Measurements from ENCODE around the gene DOP1A.

Gene DOP1A

GRCh38 chr6:83097675-83098074 lies 30.2 kb downstream of the DOP1A start:
- no peak for TF ChIP-seq CTCF (conservative IDR thresholded peaks at IDR 0.05; ENCODE audit: low read depth, low read length)
- H3K4me3 ChIP-seq (ENCODE audit: low read depth, low read length), result no peak overlapping the region
- no peak for DNase-seq (ENCODE audit: low read depth)

- no peak for TF ChIP-seq CTCF (conservative IDR thresholded peaks at IDR 0.05; ENCODE audit: low read depth, low read length)
- DNase-seq (ENCODE audit: low read depth), result no peak
- no peak overlapping the region for H3K4me3 ChIP-seq (ENCODE audit: low read depth, low read length)
Observed at GRCh38 chr6:83098589-83098988, 31.1 kb downstream of the DOP1A start.

GRCh38 chr6:83108378-83108777 lies 40.9 kb downstream of the DOP1A start:
- TF ChIP-seq CTCF (conservative IDR thresholded peaks at IDR 0.05; ENCODE audit: low read depth, low read length), result no peak

GRCh38 chr6:83113258-83113657 lies 45.8 kb downstream of the DOP1A start:
- TF ChIP-seq CTCF (conservative IDR thresholded peaks at IDR 0.05; ENCODE audit: low read depth, low read length), result no peak
- peak; percentile 19 for DNase-seq (ENCODE audit: low read depth)
- H3K4me3 ChIP-seq (ENCODE audit: low read depth, low read length), result no peak overlapping the region

More at GRCh38 chr6:83108378-83108777, 40.9 kb downstream of the DOP1A start:
- no peak overlapping the region for H3K4me3 ChIP-seq (ENCODE audit: low read depth, low read length)
- DNase-seq (ENCODE audit: low read depth), result no peak

GRCh38 chr6:83114164-83114563 lies 46.7 kb downstream of the DOP1A start:
- TF ChIP-seq CTCF (conservative IDR thresholded peaks at IDR 0.05; ENCODE audit: low read depth, low read length), result no peak
- no peak overlapping the region for H3K4me3 ChIP-seq (ENCODE audit: low read depth, low read length)
- DNase-seq (ENCODE audit: low read depth), result peak; percentile 48

GRCh38 chr6:83117802-83118201 lies 50.3 kb downstream of the DOP1A start:
- no peak for TF ChIP-seq CTCF (conservative IDR thresholded peaks at IDR 0.05; ENCODE audit: low read depth, low read length)
- DNase-seq (ENCODE audit: low read depth), result no peak
- H3K4me3 ChIP-seq (ENCODE audit: low read depth, low read length), result no peak overlapping the region

GRCh38 chr6:83119742-83120300 lies 52.4 kb downstream of the DOP1A start:
- no peak overlapping the region for H3K4me3 ChIP-seq (ENCODE audit: low read depth, low read length)
- peak; percentile 17 for DNase-seq (ENCODE audit: low read depth)
- no peak for TF ChIP-seq CTCF (conservative IDR thresholded peaks at IDR 0.05; ENCODE audit: low read depth, low read length)

Measured in choroid plexus epithelial cell (primary cell).